IPS-18c (cell line): ENCODE results near the gene SRGAP1.

Experiments
- H3K4me3 ChIP-seq: 2 replicates; pipeline ENCODE4 v1.7.0; 2013; ENCODE audit warnings: low read depth, mild to moderate bottlenecking, low read length, moderate library complexity; ENCODE audit not compliant: insufficient read depth
- H3K9me3 ChIP-seq: one replicate; pipeline ENCODE4 v1.6.1; 2013; ENCODE audit warnings: mild to moderate bottlenecking, low read length, moderate library complexity; ENCODE audit not compliant: control insufficient read depth, insufficient read depth

SRGAP1 gene

GRCh38 chr12:64085996-64086395, 241.5 kb downstream of the SRGAP1 start:
- no peaks in the 10 kb centered on the region for H3K9me3 ChIP-seq
- no peak overlapping the region for H3K4me3 ChIP-seq

- no peak overlapping the region for H3K4me3 ChIP-seq
These were observed 242.4 kb downstream of the SRGAP1 start for GRCh38 chr12:64086946-64087345.

GRCh38 chr12:64087761-64088160, 243.3 kb downstream of the SRGAP1 start:
- Histone ChIP-seq H3K4me3 (no peak overlapping the region), H3K9me3 (no peaks in the 10 kb centered on the region)

More at GRCh38 chr12:64086946-64087345, 242.4 kb downstream of the SRGAP1 start:
- H3K9me3 ChIP-seq, result no peaks in the 10 kb centered on the region

DNA sequence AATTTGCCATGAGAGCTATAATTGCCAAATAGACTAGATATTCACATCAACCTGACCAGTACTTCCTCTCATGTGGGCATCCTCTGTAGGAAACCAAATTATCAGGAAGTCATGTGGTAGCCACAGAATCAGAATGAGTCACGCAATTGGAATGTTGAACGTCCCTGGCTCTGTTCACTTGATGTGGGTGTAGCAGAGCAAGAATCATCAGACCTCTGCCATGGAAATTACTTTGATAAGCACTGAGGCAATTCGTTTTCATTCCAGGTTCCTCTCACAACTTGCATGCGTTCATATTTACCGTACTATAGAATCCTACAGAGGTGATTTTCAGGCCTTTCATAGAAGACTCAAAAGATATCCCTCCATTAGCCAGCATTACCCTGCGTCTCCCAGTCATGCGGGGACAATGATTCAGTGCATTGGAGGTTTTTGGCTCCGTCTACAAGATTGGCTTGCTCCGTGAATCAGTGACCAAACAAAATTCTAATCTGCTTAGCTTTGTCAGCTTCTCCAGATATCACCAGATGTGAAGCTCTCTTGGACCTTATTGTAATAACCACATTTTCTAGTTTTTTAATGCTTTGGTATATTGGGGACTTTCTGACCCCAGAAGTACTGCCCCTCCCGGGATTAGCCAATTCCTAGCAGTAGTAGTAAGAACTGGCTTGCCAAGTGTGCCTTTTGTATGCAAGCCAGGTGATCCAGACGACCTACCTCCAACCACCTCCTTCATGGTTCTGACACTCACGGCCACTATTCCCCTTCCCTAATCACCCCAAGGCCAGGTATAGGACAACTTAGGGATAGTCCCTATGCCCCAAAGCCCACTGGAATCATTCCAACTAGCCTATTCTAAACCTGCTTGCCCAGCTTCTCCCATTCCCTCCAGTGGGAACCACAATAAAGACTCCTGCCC, 244.2 kb downstream of the SRGAP1 start:
- Histone ChIP-seq H3K4me3 (no peak overlapping the region), H3K9me3 (no peaks in the 10 kb centered on the region)

- Histone ChIP-seq H3K4me3 (no peak overlapping the region), H3K9me3 (no peaks in the 10 kb centered on the region)
These were observed 245.5 kb downstream of the SRGAP1 start for GRCh38 chr12:64090047-64090446.

- Histone ChIP-seq H3K4me3 (no peak overlapping the region), H3K9me3 (no peaks in the 10 kb centered on the region)
These were observed 246.7 kb downstream of the SRGAP1 start for GRCh38 chr12:64091186-64091585.

GRCh38 chr12:64092507-64093196, 248.2 kb downstream of the SRGAP1 start:
- no peak overlapping the region for H3K4me3 ChIP-seq
- H3K9me3 ChIP-seq, result no peaks in the 10 kb centered on the region

GRCh38 chr12:64093689-64094088, 249.2 kb downstream of the SRGAP1 start:
- no peaks in the 10 kb centered on the region for H3K9me3 ChIP-seq
- no peak overlapping the region for H3K4me3 ChIP-seq

DNA sequence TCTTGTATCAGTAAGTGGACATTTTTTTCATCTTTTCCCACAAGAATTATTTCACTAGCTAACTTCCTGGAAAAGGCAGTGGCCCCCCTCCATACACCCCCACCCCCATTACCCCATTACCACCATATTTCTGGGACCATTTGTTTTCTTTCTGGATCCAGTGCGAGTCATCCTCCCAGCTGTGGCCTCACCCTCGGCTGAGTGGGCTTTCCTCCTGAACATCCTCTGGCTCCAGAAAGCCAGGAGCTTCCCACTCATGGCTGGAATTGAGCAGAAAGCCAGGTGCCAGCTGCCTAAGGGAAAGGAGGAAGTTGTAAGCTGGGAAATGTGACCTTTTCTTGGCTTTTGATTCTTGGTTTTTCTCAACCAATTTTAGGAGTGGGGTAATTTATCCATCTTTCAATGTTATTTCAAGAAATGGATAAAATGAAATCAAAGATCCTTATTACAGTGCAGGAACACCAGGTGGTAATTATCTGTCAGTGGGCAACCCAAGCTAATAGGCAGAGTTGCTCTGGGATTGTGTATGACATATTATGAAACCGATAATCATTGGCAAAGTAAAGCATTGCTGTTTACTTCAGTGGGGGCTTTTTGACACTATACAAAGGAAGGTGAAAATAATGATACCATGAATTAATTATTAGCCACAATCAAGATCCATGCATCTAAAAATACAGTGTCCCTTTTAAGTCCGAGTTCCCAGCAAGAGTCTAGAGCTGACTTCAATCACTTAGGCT, 253.0 kb downstream of the SRGAP1 start:
- no peaks in the 10 kb centered on the region for H3K9me3 ChIP-seq
- H3K4me3 ChIP-seq, result no peak overlapping the region

GRCh38 chr12:64098709-64099354, 254.3 kb downstream of the SRGAP1 start:
- no peak overlapping the region for H3K4me3 ChIP-seq
- no peaks in the 10 kb centered on the region for H3K9me3 ChIP-seq

GRCh38 chr12:64099397-64099796, 254.9 kb downstream of the SRGAP1 start:
- Histone ChIP-seq H3K4me3 (no peak overlapping the region), H3K9me3 (no peaks in the 10 kb centered on the region)

GRCh38 chr12:64102339-64102738, 257.8 kb downstream of the SRGAP1 start:
- Histone ChIP-seq H3K9me3 (no peaks in the 10 kb centered on the region), H3K4me3 (no peak overlapping the region)

GRCh38 chr12:64103825-64104740, 259.6 kb downstream of the SRGAP1 start:
- no peaks in the 10 kb centered on the region for H3K9me3 ChIP-seq
- H3K4me3 ChIP-seq, result no peak overlapping the region

- Histone ChIP-seq H3K9me3 (no peaks in the 10 kb centered on the region), H3K4me3 (no peak overlapping the region)
These were observed 260.5 kb downstream of the SRGAP1 start for GRCh38 chr12:64105026-64105425.

DNA sequence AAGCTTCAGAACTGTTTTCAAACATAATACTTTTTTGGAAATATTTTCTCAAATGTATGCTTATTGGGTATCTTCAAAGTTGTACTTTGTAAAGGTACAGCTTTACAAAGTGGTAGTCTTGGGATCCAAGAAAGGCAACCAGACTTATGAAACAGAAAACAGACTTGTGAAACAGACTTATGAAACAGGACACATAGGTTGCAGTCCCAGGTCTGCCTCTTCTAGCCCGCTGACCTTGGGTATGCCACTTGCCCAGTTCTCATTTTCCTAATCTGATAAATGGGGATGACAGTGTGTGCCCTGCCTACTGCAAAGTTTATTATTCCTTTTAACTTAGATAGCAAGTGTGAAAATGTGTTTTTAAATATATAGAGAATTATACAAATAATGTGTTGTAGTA, 263.3 kb downstream of the SRGAP1 start:
- H3K9me3 ChIP-seq, result no peaks in the 10 kb centered on the region
- H3K4me3 ChIP-seq, result no peak overlapping the region

- Histone ChIP-seq H3K4me3 (no peak overlapping the region), H3K9me3 (no peaks in the 10 kb centered on the region)
These were observed 265.2 kb downstream of the SRGAP1 start for GRCh38 chr12:64109706-64110105.
